ENCODE data around the gene CDK10. TPM values are rescaled to one million over a fixed set of nuclear protein-coding genes. Genes with fewer than 3 reads are reported as not detected.

CDK10 gene
- total and polyA plus RNA-seq, 8 donors, result 33.7 to 253 (median 59.4) TPM

- no peak for FAIRE-seq
- intact Hi-C loops (cut with DNase I), result no loop called here
- H3K4me3 ChIP-seq, result no peak overlapping the region
Measured at GRCh38 chr16:89646906-89647305, 39.6 kb upstream of the CDK10 start.

GRCh38 chr16:89651584-89651983, 34.9 kb upstream of the CDK10 start:
- FAIRE-seq, result no peak
- no peak overlapping the region for H3K4me3 ChIP-seq
- no peak overlapping the region for H3K27ac ChIP-seq
- no peak for TF ChIP-seq CTCF (IDR thresholded peaks at IDR 0.05)
- H3K4me1 ChIP-seq, result peaks cover 4 to 7% (median 4%) of the 10 kb centered on the region in 3 donors
- intact Hi-C loops (cut with DNase I), result no loop called here
- H3K9me3 ChIP-seq, result no peaks in the 10 kb centered on the region
- peak in 1 of 6 donors; percentile 53 for DNase-seq
- H3K36me3 ChIP-seq, result peaks cover 0 to 8% (median 8%) of the 10 kb centered on the region in 3 donors
- no peaks in the 10 kb centered on the region for H3K27me3 ChIP-seq
- ATAC-seq, result no peak
- WGBS, 2 donors, result 94% methylated on average over 15 of the region's 15 CpGs

More at GRCh38 chr16:89646906-89647305, 39.6 kb upstream of the CDK10 start:
- Histone ChIP-seq H3K9me3 (no peaks in the 10 kb centered on the region), H3K4me1 (no peaks in the 10 kb centered on the region), H3K27me3 (no peaks in the 10 kb centered on the region), H3K27ac (no peak overlapping the region), H3K36me3 (peaks cover 0 to 23% (median 22%) of the 10 kb centered on the region in 3 donors)
- no peak for DNase-seq
- TF ChIP-seq CTCF (IDR thresholded peaks at IDR 0.05), result no peak
- WGBS, 2 donors, result 83 to 90% methylated on average over 12 of the region's 12 CpGs
- no peak for ATAC-seq

- H3K4me3 ChIP-seq, result no peak overlapping the region
- H3K27me3 ChIP-seq, result no peaks in the 10 kb centered on the region
- H3K27ac ChIP-seq, result no peak overlapping the region
- ATAC-seq (no peak), FAIRE-seq (no peak), DNase-seq (peak in 1 of 6 donors; percentile 25)
- TF ChIP-seq CTCF (IDR thresholded peaks at IDR 0.05), result no peak
- intact Hi-C loops (cut with DNase I), result no loop called here
- no peaks in the 10 kb centered on the region for H3K36me3 ChIP-seq
- H3K9me3 ChIP-seq, result no peaks in the 10 kb centered on the region
- peaks cover 9 to 13% (median 10%) of the 10 kb centered on the region in 3 donors for H3K4me1 ChIP-seq
- 90% methylated on average over 10 of the region's 10 CpGs for WGBS, 2 donors
Measured at GRCh38 chr16:89653656-89654295, 32.7 kb upstream of the CDK10 start.

GRCh38 chr16:89655062-89655643, 31.3 kb upstream of the CDK10 start:
- no peak for ATAC-seq

More at GRCh38 chr16:89655062-89655643, 31.3 kb upstream of the CDK10 start:
- peak in 1 of 6 donors; percentile 27 for DNase-seq
- H3K9me3 ChIP-seq, result no peaks in the 10 kb centered on the region
- no peak overlapping the region for H3K27ac ChIP-seq
- 24 to 27% methylated on average over 10 of the region's 10 CpGs for WGBS, 2 donors
- H3K4me1 ChIP-seq, result peaks cover 11 to 13% (median 12%) of the 10 kb centered on the region in 3 donors
- intact Hi-C loops (cut with DNase I), result no loop called here
- no peaks in the 10 kb centered on the region for H3K27me3 ChIP-seq
- no peak for FAIRE-seq
- no peaks in the 10 kb centered on the region for H3K36me3 ChIP-seq
- TF ChIP-seq CTCF (IDR thresholded peaks at IDR 0.05), result no peak
- no peak overlapping the region for H3K4me3 ChIP-seq
